Raji (cell line): ENCODE results near the gene TMEM179.

Source experiments
- POLR2A ChIP-seq: IDR thresholded peaks from 2 replicates; pipeline ENCODE4 v1.6.1; 2011; ENCODE audit warnings: low read depth, low read length, control low read depth; ENCODE audit not compliant: insufficient read depth

Gene TMEM179

GRCh38 chr14:104604458-104605449 is at the start of gene TMEM179:
Gene TMEM179 (minus strand): TSS chr14:104604772. CDS start chr14:104604741, 31 bp downstream.
- TF ChIP-seq POLR2A: no peak

GRCh38 chr14:104654119-104654518 is 49.5 kb upstream of the TMEM179 start:
- TF ChIP-seq POLR2A: no peak

GRCh38 chr14:104652386-104652785 is 47.8 kb upstream of the TMEM179 start:
- no peak for TF ChIP-seq POLR2A

- no peak for TF ChIP-seq POLR2A
These were observed 47.3 kb upstream of the TMEM179 start for GRCh38 chr14:104651876-104652260.

GRCh38 chr14:104650981-104651875 is 46.7 kb upstream of the TMEM179 start:
- TF ChIP-seq POLR2A: no peak

GRCh38 chr14:104650057-104650980 is 45.7 kb upstream of the TMEM179 start:
- no peak for TF ChIP-seq POLR2A

- TF ChIP-seq POLR2A: no peak
These were observed 43.0 kb upstream of the TMEM179 start for GRCh38 chr14:104647467-104648043.

- no peak for TF ChIP-seq POLR2A
These were observed 40.2 kb upstream of the TMEM179 start for GRCh38 chr14:104644656-104645378.

GRCh38 chr14:104644091-104644635 is 39.6 kb upstream of the TMEM179 start:
- no peak for TF ChIP-seq POLR2A

GRCh38 chr14:104643306-104643705 is 38.7 kb upstream of the TMEM179 start:
- TF ChIP-seq POLR2A: no peak

- TF ChIP-seq POLR2A: no peak
These were observed 37.9 kb upstream of the TMEM179 start for GRCh38 chr14:104642540-104642868.

- no peak for TF ChIP-seq POLR2A
These were observed 37.4 kb upstream of the TMEM179 start for GRCh38 chr14:104641753-104642539.

GRCh38 chr14:104640681-104641080 is 36.1 kb upstream of the TMEM179 start:
- TF ChIP-seq POLR2A: no peak
